ENCODE measurements around the gene WRAP73. TPM values are rescaled to one million over a fixed set of nuclear protein-coding genes. Genes with fewer than 3 reads are reported as not detected.
"Not testable (repeated sequence)": the region's sequence is repeated elsewhere in the genome, so short reads cannot be mapped to it uniquely, and the experiment has no call there.

The WRAP73 gene
- total RNA-seq, 2 experiments from 2014 or later: 30.2 to 31.2 TPM

- H3K4me1 Mint-ChIP-seq: peaks cover 25% of the 10 kb centered on the region
Measured at GRCh38 chr1:3625151-3625907, 24.6 kb downstream of the WRAP73 start.

DNA sequence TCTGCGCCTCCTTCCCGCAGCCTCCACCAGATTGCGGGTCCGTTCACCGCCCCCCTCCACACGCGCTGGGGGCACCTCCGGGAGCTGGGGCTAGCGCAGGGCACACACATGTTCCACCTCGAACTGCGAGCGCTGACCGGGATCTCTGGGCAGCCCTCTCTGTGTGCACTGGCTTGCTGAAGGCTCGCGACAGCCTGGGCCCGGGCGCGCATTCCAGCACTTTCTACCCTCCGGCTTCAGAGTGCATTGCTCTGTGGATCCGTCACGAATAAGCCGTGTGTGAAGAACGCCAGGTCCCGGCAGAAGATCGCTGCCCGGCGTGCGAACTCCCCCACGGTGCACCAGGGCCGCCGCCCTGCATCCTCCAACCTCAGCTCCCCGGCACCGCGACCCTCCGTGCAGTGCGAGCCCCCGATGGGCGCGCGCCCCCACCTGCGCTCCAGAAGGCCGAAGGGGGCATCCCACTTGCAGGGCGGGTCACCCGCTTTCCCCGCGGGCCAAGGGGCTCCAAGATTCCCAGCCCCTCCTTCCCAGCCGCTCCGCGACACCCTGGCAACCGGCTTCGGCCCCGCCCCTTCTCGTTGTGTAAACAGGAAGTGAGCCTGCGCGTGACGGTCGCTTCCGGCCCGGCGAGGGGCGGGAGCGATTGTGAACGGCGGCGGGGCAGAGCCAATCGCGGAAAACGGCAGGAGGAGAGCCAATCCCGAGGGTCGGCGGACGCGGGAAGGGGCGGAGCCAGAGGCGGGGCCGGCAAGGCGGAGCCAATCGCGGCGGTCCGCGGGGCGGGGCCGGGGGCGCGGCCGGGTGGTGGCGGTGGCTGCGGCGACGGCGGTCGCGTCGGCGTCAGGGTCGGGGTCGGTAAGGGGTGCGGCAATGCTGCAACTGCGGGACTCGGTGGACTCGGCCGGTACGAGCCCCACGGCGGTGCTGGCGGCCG lies 25.4 kb downstream of the WRAP73 start, which contains the start of gene TPRG1L:
Gene TPRG1L (plus strand): TSS at position 816 of the 937 bp plus-strand sequence. CDS start 58 bp downstream, at position 874.
- Mint-ChIP-seq H3K4me1 (peaks cover 29% of the 10 kb centered on the region), H3K36me3 (no peaks in the 10 kb centered on the region), H3K27ac (peak within 1 kb of the TSS; percentile 81), H3K9me3 (no peaks in the 10 kb centered on the region), H3K4me3 (peak within 1 kb of the TSS; percentile 90), H3K27me3 (no peaks in the 10 kb centered on the region)
- peak; percentile 98 for DNase-seq

More at GRCh38 chr1:3625151-3625907, 24.6 kb downstream of the WRAP73 start:
- no peaks in the 10 kb centered on the region for H3K9me3 Mint-ChIP-seq
- peak; percentile 32 for DNase-seq
- peak overlapping the region; percentile 90 for H3K4me3 Mint-ChIP-seq
- H3K36me3 Mint-ChIP-seq: no peaks in the 10 kb centered on the region
- peak overlapping the region; percentile 6 for H3K27ac Mint-ChIP-seq
- H3K27me3 Mint-ChIP-seq: no peaks in the 10 kb centered on the region

DNA sequence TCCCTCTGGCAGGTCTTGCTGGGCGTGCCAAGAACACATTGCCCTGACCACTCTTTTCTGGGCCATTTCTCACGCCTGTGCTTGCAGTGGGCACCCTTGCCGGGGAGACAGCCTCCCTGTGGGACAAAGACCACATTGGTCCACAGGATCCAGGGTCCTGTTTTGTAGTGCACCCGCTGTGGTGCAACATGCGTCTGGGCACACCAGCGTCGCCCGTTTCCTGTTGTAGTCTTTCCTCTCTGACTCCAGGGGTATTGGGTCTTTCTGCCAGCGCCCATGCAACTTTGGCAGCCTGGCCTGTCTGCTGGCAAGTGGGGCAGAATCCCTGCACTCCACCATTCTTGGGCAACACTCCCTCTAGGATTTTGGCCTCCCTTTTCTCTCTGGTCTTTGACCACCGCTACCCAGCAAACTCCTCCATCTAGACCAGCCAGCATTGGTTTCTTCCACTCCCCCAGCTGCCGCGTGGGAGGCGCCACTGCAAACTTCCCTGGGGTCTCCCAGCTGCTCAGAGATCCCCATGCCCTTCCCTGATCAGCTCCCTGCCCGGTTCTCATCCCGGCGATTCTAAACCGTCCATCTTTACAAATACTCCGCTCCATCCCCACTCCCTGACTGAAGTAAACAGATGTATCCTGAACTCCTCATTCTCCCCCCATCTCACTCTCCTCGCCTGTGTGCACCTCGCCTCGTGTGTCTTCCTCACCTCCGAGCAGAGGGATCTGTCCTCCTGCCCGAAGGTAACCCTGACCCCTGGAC lies 26.3 kb downstream of the WRAP73 start:
- peak overlapping the region; percentile 90 for H3K4me3 Mint-ChIP-seq
- no peaks in the 10 kb centered on the region for H3K9me3 Mint-ChIP-seq
- H3K36me3 Mint-ChIP-seq: no peaks in the 10 kb centered on the region
- H3K27me3 Mint-ChIP-seq: no peaks in the 10 kb centered on the region
- peaks cover 35% of the 10 kb centered on the region for H3K4me1 Mint-ChIP-seq
- H3K27ac Mint-ChIP-seq: no peak overlapping the region
- DNase-seq: no peak

GRCh38 chr1:3622102-3622501 lies 27.8 kb downstream of the WRAP73 start:
- not testable (repeated sequence) for H3K36me3 Mint-ChIP-seq, DNase-seq, H3K27me3 Mint-ChIP-seq, H3K9me3 Mint-ChIP-seq, H3K27ac Mint-ChIP-seq, H3K4me3 Mint-ChIP-seq
- peaks cover 34% of the 10 kb centered on the region for H3K4me1 Mint-ChIP-seq

- not testable (repeated sequence) for H3K4me3 Mint-ChIP-seq, H3K27ac Mint-ChIP-seq, H3K27me3 Mint-ChIP-seq, H3K9me3 Mint-ChIP-seq, DNase-seq, H3K36me3 Mint-ChIP-seq
- H3K4me1 Mint-ChIP-seq: peaks cover 33% of the 10 kb centered on the region
Measured at GRCh38 chr1:3621151-3621671, 28.7 kb downstream of the WRAP73 start.

DNA sequence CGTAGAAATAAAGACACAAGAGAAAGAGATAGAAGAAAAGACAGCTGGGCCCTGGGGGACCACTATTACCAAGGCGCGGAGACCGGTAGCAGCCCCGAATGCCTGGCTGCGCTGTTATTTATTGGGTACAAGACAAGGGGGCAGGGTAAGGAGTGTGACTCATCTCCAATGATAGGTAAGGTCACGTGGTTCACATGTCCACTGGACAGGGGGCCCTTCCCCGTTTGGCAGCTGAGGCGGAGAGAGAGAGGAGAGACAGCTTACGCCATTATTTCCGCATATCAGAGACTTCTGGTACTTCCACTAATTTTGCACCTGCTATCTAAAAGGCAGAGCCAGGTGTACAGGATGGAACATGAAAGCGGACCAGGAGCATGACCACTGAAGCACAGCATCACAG lies 29.2 kb downstream of the WRAP73 start:
- no peak for DNase-seq
- no peaks in the 10 kb centered on the region for H3K27me3 Mint-ChIP-seq
- H3K4me1 Mint-ChIP-seq: peaks cover 28% of the 10 kb centered on the region
- no peaks in the 10 kb centered on the region for H3K36me3 Mint-ChIP-seq
- H3K9me3 Mint-ChIP-seq: no peaks in the 10 kb centered on the region
- no peak overlapping the region for H3K4me3 Mint-ChIP-seq
- H3K27ac Mint-ChIP-seq: no peak overlapping the region

- H3K9me3 Mint-ChIP-seq: no peaks in the 10 kb centered on the region
- peak; percentile 68 for DNase-seq
- H3K27me3 Mint-ChIP-seq: no peaks in the 10 kb centered on the region
- H3K27ac Mint-ChIP-seq: peak overlapping the region; percentile 63
- H3K4me1 Mint-ChIP-seq: peaks cover 24% of the 10 kb centered on the region
- no peaks in the 10 kb centered on the region for H3K36me3 Mint-ChIP-seq
- H3K4me3 Mint-ChIP-seq: peak overlapping the region; percentile 34
Measured at GRCh38 chr1:3618881-3619671, 30.8 kb downstream of the WRAP73 start.

- no peak for DNase-seq
- no peak overlapping the region for H3K4me3 Mint-ChIP-seq
- H3K4me1 Mint-ChIP-seq: peaks cover 19% of the 10 kb centered on the region
- H3K36me3 Mint-ChIP-seq: no peaks in the 10 kb centered on the region
- no peaks in the 10 kb centered on the region for H3K9me3 Mint-ChIP-seq
- no peaks in the 10 kb centered on the region for H3K27me3 Mint-ChIP-seq
- no peak overlapping the region for H3K27ac Mint-ChIP-seq
Measured at GRCh38 chr1:3618531-3618880, 31.4 kb downstream of the WRAP73 start.

GRCh38 chr1:3617806-3618345 lies 32.0 kb downstream of the WRAP73 start:
- Mint-ChIP-seq H3K4me1 (peaks cover 13% of the 10 kb centered on the region), H3K9me3 (no peaks in the 10 kb centered on the region), H3K27me3 (no peaks in the 10 kb centered on the region), H3K4me3 (no peak overlapping the region), H3K27ac (no peak overlapping the region), H3K36me3 (no peaks in the 10 kb centered on the region)
- DNase-seq: no peak

DNA sequence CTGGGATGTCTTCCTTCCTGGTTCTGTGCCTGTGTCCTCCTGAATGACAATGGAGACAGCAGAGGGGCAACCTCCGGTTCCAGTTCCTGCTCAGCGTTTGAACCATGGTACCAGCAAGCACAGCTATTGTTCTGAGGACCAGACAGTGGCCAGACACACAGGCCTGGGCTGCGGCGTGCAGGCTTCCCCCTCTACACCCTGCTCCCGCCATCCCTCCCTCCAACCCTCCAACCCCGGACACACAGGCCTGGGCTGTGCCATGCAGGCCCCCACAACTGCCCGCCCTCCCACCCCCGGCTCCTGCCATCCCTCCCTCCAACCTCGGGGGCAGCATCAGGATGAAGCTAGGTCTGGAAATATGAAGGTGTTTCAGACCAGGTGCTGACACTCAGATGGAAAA lies 33.0 kb downstream of the WRAP73 start:
- no peak for DNase-seq
- H3K27me3 Mint-ChIP-seq: peaks cover 5% of the 10 kb centered on the region
- H3K36me3 Mint-ChIP-seq: no peaks in the 10 kb centered on the region
- H3K4me3 Mint-ChIP-seq: no peak overlapping the region
- H3K9me3 Mint-ChIP-seq: no peaks in the 10 kb centered on the region
- peaks cover 11% of the 10 kb centered on the region for H3K4me1 Mint-ChIP-seq
- no peak overlapping the region for H3K27ac Mint-ChIP-seq

DNA sequence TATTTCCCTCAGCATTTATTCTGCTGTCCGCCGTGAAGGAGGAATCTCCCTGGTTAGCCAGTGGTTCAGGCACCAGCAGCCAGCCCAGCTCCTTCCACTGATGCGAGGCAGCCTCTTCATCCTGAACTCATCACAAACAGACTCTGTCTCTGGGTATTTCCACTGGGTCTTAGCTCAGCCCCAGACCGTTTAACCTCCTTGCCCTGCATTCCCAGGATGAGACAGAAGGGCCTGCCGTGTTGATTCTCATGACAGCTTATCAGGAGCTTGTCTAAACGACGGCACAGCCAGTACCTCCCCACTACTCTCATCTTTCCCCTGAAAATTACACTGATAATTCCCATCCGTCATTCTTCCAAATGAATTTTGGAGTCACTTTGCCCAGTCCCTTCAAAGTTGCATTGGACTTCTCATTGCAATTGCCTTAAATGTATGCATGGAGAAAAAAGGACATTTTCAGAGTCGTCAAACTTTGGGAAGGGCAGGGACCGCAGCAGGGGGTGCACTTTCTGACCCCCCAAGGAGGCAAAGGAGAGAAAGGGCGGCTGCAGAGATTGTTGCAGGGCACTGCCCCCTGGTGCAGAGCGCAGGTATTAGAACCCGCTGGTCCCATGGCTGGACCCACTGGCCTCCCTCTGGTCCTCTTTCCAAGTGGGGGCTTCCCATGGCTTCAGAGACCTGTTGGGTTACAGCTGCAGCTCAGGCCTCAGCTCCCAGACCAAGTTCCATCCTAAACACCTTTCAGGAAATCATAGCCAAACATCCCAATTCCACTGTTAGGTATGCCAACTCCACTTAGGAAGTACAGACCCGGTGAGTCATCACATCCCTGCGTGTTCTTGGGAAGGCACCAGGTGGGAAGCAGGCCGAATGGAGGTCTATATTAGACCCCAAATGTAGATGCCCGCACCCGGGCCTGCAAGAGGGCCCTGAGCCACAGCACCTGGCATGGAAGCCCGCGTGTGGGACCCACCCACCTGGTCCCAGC lies 34.9 kb downstream of the WRAP73 start:
- no peak overlapping the region for H3K27ac Mint-ChIP-seq
- H3K4me1 Mint-ChIP-seq: peaks cover 12% of the 10 kb centered on the region
- H3K27me3 Mint-ChIP-seq: peaks cover 16% of the 10 kb centered on the region
- no peaks in the 10 kb centered on the region for H3K9me3 Mint-ChIP-seq
- DNase-seq: no peak
- no peaks in the 10 kb centered on the region for H3K36me3 Mint-ChIP-seq
- no peak overlapping the region for H3K4me3 Mint-ChIP-seq

GRCh38 chr1:3612123-3612522 lies 37.8 kb downstream of the WRAP73 start:
- Mint-ChIP-seq H3K4me3 (peak overlapping the region; percentile 67), H3K36me3 (no peaks in the 10 kb centered on the region), H3K27ac (no peak overlapping the region), H3K27me3 (peaks cover 21% of the 10 kb centered on the region), H3K4me1 (peaks cover 2% of the 10 kb centered on the region), H3K9me3 (no peaks in the 10 kb centered on the region)
- no peak for DNase-seq

All from activated naive CD8-positive, alpha-beta T cell treated with anti-CD3 and anti-CD28 coated beads for 36 hours (primary cell).